ENCODE data around the gene PPA1. TPM values are rescaled to one million over a fixed set of nuclear protein-coding genes. Genes with fewer than 3 reads are reported as not detected.

Gene PPA1
- polyA plus RNA-seq: 305 and 356 TPM in 2 replicates

DNA sequence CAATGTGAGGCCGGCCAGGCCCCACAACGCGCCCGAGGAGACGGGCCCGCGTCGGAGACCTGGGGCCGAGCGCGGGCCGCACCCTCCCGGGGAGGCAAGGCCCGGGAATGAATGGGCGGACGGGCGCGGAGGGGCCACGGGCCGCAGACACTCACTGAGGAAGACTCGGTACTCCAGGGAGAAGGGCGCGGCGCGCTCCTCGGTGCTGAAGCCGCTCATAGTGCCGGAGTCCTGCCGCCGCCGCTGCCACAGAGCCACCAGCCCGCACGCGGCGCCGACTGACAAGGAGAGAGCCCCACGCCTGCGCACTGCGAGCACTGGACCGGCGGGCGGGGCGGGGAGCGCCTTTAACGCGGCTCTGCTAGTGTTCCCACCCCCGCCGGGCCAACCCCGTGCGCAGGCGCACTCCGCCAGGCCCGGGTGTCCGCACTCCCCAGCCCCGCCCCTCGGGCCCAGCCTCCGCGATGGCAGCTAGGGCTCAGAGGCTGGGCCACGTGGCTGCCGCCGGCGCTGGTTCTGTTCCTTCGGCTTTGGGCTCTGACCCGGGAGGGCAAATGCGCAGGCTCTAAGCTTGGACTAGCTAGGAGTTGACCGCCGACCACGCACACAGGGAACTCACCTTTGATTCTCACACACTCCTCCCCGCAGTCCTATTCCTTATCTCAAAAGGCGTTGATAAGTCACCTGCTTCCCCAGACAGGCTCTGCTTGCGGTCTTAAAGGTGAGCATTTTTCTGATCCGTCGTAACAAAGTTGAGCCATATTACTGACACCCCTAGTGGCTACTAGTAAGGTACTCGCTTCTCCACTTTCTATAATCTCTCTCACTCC is at the start of gene PPA1:
TSS of gene PPA1 (minus strand) at position 321 of the 830 bp plus-strand sequence. CDS start at position 219, 102 bp downstream.

Other genes with a start within 250 kb of the PPA1 start
- 1.3 and 1.8 TPM in 2 replicates for gene MACROH2A2, start 180.6 kb downstream of the PPA1 start, polyA plus RNA-seq
- 0.91 and 1.5 TPM in 2 replicates for gene AIFM2, start 100.6 kb downstream of the PPA1 start, polyA plus RNA-seq
- gene TYSND1, start 86.7 kb downstream of the PPA1 start, polyA plus RNA-seq: 1.9 and 2.1 TPM in 2 replicates
- gene SAR1A, start 62.9 kb downstream of the PPA1 start, polyA plus RNA-seq: 146 and 196 TPM in 2 replicates
- 0.13 and 0.71 TPM in 2 replicates for gene NPFFR1, start 50.6 kb upstream of the PPA1 start, polyA plus RNA-seq
- 0.21 and 1.9 TPM in 2 replicates for gene LRRC20, start 149.2 kb upstream of the PPA1 start, polyA plus RNA-seq
- gene EIF4EBP2, start 170.7 kb upstream of the PPA1 start, polyA plus RNA-seq: 6.7 and 7.3 TPM in 2 replicates
- gene NODAL, start 208.3 kb upstream of the PPA1 start, polyA plus RNA-seq: 0.99 TPM in 1 of 2 replicates, not detected in the other
- gene PALD1, start 245.3 kb upstream of the PPA1 start, polyA plus RNA-seq: not detected in 2 replicates